Vagina (tissue), 2 donors: ENCODE data around the gene ECHS1.

Experiments
- CTCF ChIP-seq, 3 experiments: fragments of 450-650 bp in 2 of 3; fragments of 200-600 bp in 1 of 3; sonication (generic) in 1 of 3; IDR thresholded peaks; one replicate each; pipeline ENCODE4 v1.5.1; 2017 to 2019; ENCODE audit warnings: antibody characterized with exemption in 3 of 3, mild to moderate bottlenecking in 2 of 3, moderate library complexity in 2 of 3
- POLR2A ChIP-seq, 2 donors: fragments of 450-650 bp; IDR thresholded peaks; one replicate each; pipeline ENCODE4 v1.6.1; 2017; ENCODE audit warnings: antibody characterized with exemption in 2 of 2, mild to moderate bottlenecking in 2 of 2, moderate library complexity in 2 of 2
- POLR2AphosphoS5 ChIP-seq, 2 donors: sonication (generic); formaldehyde crosslinking; IDR thresholded peaks; one replicate each; pipeline ENCODE4 v1.9.0; 2017; ENCODE audit warnings: antibody characterized with exemption in 2 of 2, mild to moderate bottlenecking in 2 of 2, low read depth in 1 of 2; ENCODE audit not compliant: insufficient read depth in 1 of 2

GRCh38 chr10:133344236-133344635 is 28.9 kb downstream of the ECHS1 start:
- TF ChIP-seq CTCF (IDR thresholded peaks at IDR 0.05) = no peak
- TF ChIP-seq POLR2A (IDR thresholded peaks at IDR 0.05) = no peak
- TF ChIP-seq POLR2AphosphoS5 (IDR thresholded peaks at IDR 0.05; ENCODE audit: insufficient read depth in 1 of 2, low read depth in 1 of 2) = no peak
